HG03196 (cell line): ENCODE data around the gene KATNAL2.
"Not testable (repeated sequence)": the region's sequence is repeated elsewhere in the genome, so short reads cannot be mapped to it uniquely, and the experiment has no call there.

Experiments used
- ATAC-seq: cut with Tn5 transposase; IDR thresholded peaks from one replicate; pipeline ENCODE4 v1.9.1; 2021; ENCODE audit not compliant: unreplicated experiment

KATNAL2 gene

GRCh38 chr18:47032945-47033344 is 115.5 kb downstream of the KATNAL2 start:
- no peak for ATAC-seq

- not testable (repeated sequence) for ATAC-seq
Measured at GRCh38 chr18:47034591-47034990, 117.2 kb downstream of the KATNAL2 start.

- no peak for ATAC-seq
Measured at GRCh38 chr18:47035156-47035671, 117.8 kb downstream of the KATNAL2 start, which contains the start of gene ELOA2. ELOA2 (minus strand) TSS chr18:47035621; CDS start chr18:47035264, 357 bp downstream.

GRCh38 chr18:47036298-47036874 is 119.0 kb downstream of the KATNAL2 start:
- ATAC-seq: no peak

- ATAC-seq: no peak
Measured at GRCh38 chr18:47036927-47037578, 119.7 kb downstream of the KATNAL2 start.

- ATAC-seq: no peak
Measured at GRCh38 chr18:47040982-47041381, 123.6 kb downstream of the KATNAL2 start.

GRCh38 chr18:47050468-47050867 is 133.1 kb downstream of the KATNAL2 start:
- no peak for ATAC-seq

GRCh38 chr18:47054369-47054768 is 137.0 kb downstream of the KATNAL2 start:
- ATAC-seq: no peak

GRCh38 chr18:47062471-47062870 is 145.1 kb downstream of the KATNAL2 start:
- no peak for ATAC-seq

GRCh38 chr18:47063096-47063495 is 145.7 kb downstream of the KATNAL2 start:
- ATAC-seq: no peak

GRCh38 chr18:47067648-47068047 is 150.2 kb downstream of the KATNAL2 start:
- ATAC-seq: no peak

GRCh38 chr18:47075098-47075883 is 157.9 kb downstream of the KATNAL2 start:
- no peak for ATAC-seq

GRCh38 chr18:47077111-47077510 is 159.7 kb downstream of the KATNAL2 start:
- no peak for ATAC-seq

- no peak for ATAC-seq
Measured at GRCh38 chr18:47080872-47081271, 163.5 kb downstream of the KATNAL2 start.

- no peak for ATAC-seq
Measured at GRCh38 chr18:47081578-47081977, 164.2 kb downstream of the KATNAL2 start.

- no peak for ATAC-seq
Measured at GRCh38 chr18:47087676-47088075, 170.3 kb downstream of the KATNAL2 start.

GRCh38 chr18:47095810-47096209 is 178.4 kb downstream of the KATNAL2 start:
- no peak for ATAC-seq

- ATAC-seq: no peak
Measured at GRCh38 chr18:47100212-47100831, 182.9 kb downstream of the KATNAL2 start.

- no peak for ATAC-seq
Measured at GRCh38 chr18:47108373-47108772, 191.0 kb downstream of the KATNAL2 start.

- no peak for ATAC-seq
Measured at GRCh38 chr18:47108998-47109405, 191.6 kb downstream of the KATNAL2 start.

GRCh38 chr18:47109720-47110119 is 192.3 kb downstream of the KATNAL2 start:
- no peak for ATAC-seq
